ENCODE results near the gene SIX4.
"Not testable (repeated sequence)": the region's sequence is repeated elsewhere in the genome, so short reads cannot be mapped to it uniquely, and the experiment has no call there.

The SIX4 gene

GRCh38 chr14:60723907-60724618 is at the start of gene SIX4:
TSS of gene SIX4 (minus strand) at chr14:60724351. CDS start at chr14:60724074, 277 bp downstream.
- no peak for DNase-seq (ENCODE audit: low read depth)

GRCh38 chr14:60773558-60773957 is 49.4 kb upstream of the SIX4 start:
- no peak for DNase-seq (ENCODE audit: low read depth)

GRCh38 chr14:60771117-60771516 is 47.0 kb upstream of the SIX4 start:
- DNase-seq (ENCODE audit: low read depth), result no peak

- DNase-seq (ENCODE audit: low read depth), result no peak
These were observed 44.5 kb upstream of the SIX4 start for GRCh38 chr14:60768602-60769001.

GRCh38 chr14:60760644-60761364 is 36.7 kb upstream of the SIX4 start:
- no peak for DNase-seq (ENCODE audit: low read depth)

GRCh38 chr14:60760209-60760608 is 36.1 kb upstream of the SIX4 start:
- no peak for DNase-seq (ENCODE audit: low read depth)

- no peak for DNase-seq (ENCODE audit: low read depth)
These were observed 34.7 kb upstream of the SIX4 start for GRCh38 chr14:60758885-60759284.

GRCh38 chr14:60757567-60758002 is 33.4 kb upstream of the SIX4 start:
- DNase-seq (ENCODE audit: low read depth), result no peak

- DNase-seq (ENCODE audit: low read depth), result no peak
These were observed 32.7 kb upstream of the SIX4 start for GRCh38 chr14:60756847-60757246.

- peak; percentile 50 for DNase-seq (ENCODE audit: low read depth)
These were observed 29.3 kb upstream of the SIX4 start for GRCh38 chr14:60753264-60754119.

GRCh38 chr14:60744566-60744965 is 20.4 kb upstream of the SIX4 start:
- no peak for DNase-seq (ENCODE audit: low read depth)

- DNase-seq (ENCODE audit: low read depth), result no peak
These were observed 14.8 kb upstream of the SIX4 start for GRCh38 chr14:60738843-60739508.

- no peak for DNase-seq (ENCODE audit: low read depth)
These were observed 12.3 kb upstream of the SIX4 start for GRCh38 chr14:60736494-60736893.

GRCh38 chr14:60735416-60735815 is 11.3 kb upstream of the SIX4 start:
- no peak for DNase-seq (ENCODE audit: low read depth)

GRCh38 chr14:60734465-60735242 is 10.5 kb upstream of the SIX4 start, which contains the start of gene MNAT1:
TSS of gene MNAT1 (plus strand) at chr14:60734761. CDS start at chr14:60734863, 102 bp downstream.
- DNase-seq (ENCODE audit: low read depth), result peak; percentile 75

- no peak for DNase-seq (ENCODE audit: low read depth)
These were observed 8.8 kb upstream of the SIX4 start for GRCh38 chr14:60732840-60733483.

- not testable (repeated sequence) for DNase-seq (ENCODE audit: low read depth)
These were observed 7.1 kb upstream of the SIX4 start for GRCh38 chr14:60731291-60731690.

GRCh38 chr14:60723116-60723906 is 840 bp downstream of the SIX4 start:
- DNase-seq (ENCODE audit: low read depth), result no peak

- DNase-seq (ENCODE audit: low read depth), result no peak
These were observed 1.6 kb downstream of the SIX4 start for GRCh38 chr14:60722357-60723115.
